Islet of Langerhans (tissue), 1 donor: ENCODE data around the gene RAB31.
"Not testable (repeated sequence)": the region's sequence is repeated elsewhere in the genome, so short reads cannot be mapped to it uniquely, and the experiment has no call there.

Experiments used
- FAIRE-seq: peaks from one replicate; lab custom pipeline; 2011; peaks lifted over from hg19 to GRCh38; lab: Jason Lieb, UNC

The RAB31 gene

DNA sequence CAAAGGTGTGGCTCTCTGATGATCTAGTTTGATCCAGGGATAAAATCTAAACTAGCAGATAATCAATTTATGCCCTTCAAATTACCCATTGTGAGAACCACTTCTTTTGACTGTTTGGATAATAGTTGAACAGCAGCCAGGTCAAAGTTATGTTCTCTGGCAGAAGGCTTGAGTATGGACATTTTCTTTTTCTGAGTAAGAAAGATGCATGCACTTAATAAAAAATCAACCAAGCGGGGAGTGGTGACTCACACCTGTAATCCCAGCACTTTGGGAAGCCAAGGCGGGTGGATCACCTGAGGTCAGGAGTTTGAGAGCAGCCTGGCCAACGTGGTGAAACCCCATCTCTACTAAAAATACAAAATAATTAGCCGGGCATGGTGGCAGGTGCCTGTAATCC lies 183.4 kb downstream of the RAB31 start:
- not testable (repeated sequence) for FAIRE-seq

DNA sequence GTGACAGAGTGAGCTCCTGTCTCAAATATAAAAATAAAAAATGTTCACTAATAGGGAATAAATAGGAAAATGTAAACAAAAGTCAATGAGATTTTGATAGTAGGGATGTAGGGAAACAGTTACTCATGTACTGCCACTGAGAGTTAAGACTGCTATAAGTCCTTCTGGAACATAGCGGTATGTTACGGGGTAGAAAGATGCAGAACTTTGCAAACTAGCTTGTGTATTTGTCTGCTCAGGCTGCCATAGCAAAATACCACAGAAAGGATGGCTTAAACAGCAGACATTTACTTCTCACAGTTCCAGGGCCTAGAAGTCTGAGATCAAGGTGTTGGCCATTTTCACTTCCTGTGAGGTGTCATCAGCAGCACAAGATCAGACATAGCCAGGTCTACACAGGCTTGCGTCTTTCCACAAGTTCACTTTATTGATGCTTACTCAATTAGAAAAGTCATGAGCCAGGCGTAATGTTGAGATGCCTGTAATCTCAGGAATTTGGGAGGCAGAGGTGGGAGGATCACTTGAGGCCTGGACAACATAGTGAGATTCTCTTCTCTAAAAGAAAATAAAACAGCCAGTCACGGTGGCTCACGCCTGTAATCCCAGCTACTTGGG lies 186.5 kb downstream of the RAB31 start:
- no peak for FAIRE-seq

DNA sequence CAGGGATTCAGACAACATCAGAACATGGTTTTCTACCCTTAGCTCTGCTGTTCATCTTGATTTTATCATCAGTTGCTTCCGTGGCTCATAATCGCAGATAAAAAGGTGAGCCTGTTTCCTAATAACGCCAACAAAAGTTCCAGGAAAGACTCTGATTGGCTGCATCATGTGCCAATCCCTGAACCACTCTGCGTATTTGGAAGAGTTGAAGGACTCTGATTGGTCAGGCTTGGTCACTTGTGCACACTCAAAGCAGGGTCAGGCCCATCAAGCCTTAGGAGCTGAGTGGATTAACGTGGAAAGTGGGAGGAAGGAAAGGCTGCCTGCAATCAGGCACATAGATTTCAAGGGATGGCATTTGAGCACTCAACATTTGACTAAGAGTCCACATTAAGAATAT lies 189.0 kb downstream of the RAB31 start:
- no peak for FAIRE-seq

DNA sequence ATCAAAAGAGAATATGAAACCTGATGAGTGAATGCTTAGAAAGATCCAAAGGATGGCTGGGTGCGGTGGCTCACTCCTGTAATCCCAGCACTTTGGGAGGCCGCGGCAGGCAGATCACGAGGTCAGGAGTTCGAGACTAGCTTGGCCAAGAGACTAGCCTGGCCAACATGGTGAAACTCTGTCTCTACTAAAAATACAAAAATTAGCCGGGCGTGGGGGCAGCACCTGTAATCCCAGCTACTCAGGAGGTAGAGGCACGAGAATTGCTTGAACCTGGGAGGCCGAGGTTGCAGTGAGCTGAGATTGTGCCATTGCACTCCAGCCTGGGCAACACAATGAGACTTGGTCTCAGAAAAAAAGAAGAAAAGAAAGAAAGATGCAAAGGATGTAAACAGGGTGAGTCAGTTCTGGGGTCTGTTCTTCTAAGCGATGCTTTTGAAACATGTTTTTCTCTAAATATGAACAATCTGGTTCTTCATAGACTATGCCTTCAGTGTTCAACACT lies 189.7 kb downstream of the RAB31 start:
- FAIRE-seq: not testable (repeated sequence)

DNA sequence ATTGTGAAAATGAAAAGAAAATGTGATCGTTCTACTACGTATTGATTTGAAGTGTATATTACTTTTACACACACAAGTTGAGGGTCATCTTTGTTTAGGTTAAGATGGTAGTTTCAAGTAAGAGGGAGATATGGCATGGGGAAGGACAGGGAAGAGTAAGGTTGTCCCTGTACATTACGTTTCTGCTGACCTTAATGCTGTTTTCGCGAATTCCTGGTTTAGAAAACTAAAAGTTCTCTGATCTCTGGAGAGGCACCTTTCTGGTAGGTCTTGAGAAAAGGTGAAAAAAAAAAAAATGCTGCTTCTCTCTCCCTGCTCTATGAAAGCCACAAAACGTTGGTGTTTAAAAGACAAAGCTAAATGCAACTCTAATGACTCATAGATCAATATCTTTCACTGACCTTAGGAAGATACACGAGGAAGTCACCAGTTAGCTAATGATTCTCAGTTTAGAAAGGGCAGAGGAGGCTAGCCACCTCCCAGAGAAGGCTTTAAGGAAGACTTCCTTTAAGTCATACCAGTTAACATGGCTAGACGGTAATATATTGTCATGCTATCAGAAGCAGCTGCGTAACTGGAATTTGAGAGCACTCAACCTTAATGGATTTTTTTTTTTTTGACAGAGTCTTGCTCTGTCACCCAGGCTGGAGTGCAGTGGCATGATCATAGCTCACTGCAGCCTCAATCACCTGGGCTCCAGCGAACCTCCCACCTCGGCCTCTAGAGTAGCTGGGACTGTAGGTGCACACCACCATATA lies 190.9 kb downstream of the RAB31 start:
- no peak for FAIRE-seq

DNA sequence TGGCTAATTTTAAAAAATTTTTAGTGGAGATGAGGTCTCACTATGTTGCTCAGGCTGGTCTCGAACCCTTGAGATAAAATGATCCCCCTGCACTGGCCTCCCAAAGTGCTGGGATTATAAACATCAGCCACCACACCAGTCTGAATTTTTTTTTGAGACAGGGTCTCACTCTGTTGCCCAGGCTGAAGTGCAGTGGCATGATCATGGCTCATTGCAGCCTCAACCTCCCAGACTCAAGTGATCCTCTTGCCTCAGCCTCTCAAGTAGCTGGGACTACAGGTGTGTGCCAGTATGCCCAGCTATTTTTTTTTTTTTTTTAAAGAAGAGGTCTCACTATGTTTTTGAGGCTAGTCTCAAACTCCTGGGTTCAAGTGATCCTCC lies 191.4 kb downstream of the RAB31 start:
- FAIRE-seq: not testable (repeated sequence)

DNA sequence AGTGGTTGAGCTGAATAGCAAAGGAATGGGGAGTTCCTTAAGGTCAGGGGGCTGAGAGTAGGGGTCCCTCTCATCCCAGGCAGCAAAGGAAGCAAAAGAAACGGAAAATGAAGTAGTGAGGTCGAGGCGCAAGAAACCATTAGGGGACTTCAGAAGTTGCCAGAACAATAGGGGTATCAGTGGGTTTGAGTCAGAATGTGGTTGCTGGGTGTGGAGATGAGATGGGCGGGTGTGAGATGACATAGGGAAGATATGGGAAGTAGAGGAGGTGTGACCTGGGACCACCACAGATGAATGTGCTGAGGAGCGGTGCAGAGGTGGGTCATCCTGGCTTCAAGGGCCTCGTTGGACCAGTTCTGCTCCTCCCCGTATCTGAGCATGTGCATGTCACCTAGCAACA lies 192.6 kb downstream of the RAB31 start:
- no peak for FAIRE-seq

DNA sequence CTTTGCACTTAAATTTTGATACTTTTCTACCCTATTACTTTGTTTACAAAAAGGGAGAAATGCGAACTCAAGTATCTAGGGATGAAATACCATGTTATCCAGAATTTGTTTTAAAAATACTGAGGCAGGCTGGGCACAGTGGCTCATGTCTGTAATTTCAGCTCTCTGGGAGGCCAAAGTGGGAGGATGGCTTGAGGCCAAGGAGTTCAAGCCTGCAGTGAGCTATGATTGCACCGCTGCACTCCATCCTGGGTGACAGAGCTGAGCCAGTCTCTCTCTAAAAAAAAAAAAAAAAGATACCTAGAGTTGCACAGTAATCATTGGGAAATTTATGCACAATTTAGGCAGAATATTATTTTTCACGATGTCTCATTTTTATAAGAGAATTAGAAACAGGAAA lies 193.3 kb downstream of the RAB31 start:
- FAIRE-seq: no peak

DNA sequence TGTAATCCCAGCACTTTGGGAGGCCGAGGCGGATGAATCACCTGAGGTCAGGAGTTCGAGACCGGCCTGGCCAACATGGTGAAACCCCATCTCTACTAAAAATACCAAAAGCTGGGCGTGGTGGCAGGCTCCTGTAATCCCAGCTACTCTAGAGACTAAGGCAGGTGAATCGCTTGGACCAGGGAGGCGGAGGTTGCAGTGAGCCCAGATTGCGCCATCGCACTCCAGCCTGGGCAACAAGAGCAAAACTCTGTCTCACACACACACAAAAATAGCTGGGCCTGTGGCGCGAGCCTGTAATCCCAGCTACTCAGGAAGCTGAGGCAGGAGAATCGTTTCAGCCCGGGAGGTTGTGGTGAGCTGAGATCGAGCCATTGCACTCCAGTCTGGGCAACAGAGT lies 194.2 kb downstream of the RAB31 start:
- FAIRE-seq: not testable (repeated sequence)

DNA sequence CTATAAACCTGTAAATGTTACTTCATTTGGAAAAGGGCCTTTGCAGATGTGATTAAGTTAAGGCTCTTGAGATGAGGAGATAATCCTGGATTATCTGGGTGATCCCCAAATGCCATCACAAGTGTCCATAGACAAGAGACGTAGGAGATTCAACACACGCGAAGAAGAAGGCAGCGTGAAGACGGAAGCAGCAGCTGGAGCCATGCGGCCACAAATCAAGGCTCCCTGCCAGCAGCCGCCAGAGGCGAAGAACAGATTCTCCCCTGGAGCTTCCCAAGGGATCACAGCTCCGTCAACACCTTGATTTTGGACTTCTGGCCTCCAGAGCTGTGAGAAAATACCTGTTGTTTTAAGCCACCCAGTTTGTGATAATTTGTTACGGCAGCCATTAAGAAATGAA lies 194.7 kb downstream of the RAB31 start:
- no peak for FAIRE-seq

DNA sequence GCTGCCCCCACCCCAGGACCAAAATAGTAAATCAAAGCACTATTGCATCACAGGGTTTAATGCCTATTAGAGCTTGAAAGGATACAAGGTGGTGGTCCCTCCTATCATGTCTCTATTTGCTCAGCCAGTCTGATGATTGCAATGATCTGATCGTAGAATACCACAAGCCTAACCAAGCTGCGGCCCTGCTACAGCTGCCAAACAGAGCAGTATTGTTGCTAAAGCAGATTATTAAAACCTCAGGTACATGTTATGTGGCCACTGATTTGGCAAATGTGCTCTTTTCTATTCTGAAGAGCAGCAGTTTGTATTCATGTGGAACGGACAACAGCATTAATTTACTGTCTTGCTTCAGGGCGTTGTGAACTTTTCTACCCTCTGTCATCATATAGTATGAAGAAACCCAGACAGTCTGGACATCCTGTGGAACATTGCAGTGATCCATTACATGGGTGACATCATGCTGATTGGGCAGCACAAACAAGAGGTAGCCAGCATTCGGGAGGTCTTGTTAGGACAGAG lies 197.4 kb downstream of the RAB31 start:
- no peak for FAIRE-seq

DNA sequence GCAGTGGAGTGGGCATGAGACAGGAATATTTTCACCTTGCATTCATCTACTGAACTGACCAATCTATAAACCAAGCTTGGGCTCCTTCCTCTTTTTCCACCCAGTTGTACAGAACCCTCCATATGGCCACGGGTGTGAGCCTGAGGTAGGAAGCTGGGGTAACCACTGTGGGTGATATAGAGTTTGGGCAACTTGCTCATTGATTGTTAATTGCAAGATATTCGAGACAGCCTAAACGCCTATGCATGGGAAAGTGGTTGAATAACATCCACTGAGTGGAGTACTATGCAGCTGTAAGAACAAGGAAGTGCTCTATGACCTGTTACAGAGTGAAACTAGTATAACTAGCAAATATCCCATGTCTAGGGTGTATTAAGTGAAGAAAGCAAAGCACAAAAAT lies 198.4 kb downstream of the RAB31 start:
- FAIRE-seq: no peak

DNA sequence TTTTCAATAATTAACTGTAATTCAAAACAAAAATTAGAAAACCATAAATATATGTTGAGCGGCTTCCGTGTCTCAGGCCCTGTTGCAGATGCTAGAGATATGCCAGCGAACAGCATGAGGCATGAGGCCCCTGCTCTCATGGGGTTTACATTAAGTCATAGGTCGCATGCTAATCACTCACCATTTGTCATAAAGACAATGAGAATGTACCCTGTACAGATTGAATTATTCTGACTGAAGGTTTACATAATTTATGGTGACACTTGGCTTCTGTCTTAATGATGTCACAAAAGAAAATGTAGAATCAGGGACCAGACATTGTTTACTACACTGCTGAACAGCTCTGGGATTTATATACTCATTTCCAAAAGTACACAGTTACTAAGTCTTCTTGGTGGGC lies 199.8 kb downstream of the RAB31 start:
- FAIRE-seq: no peak

DNA sequence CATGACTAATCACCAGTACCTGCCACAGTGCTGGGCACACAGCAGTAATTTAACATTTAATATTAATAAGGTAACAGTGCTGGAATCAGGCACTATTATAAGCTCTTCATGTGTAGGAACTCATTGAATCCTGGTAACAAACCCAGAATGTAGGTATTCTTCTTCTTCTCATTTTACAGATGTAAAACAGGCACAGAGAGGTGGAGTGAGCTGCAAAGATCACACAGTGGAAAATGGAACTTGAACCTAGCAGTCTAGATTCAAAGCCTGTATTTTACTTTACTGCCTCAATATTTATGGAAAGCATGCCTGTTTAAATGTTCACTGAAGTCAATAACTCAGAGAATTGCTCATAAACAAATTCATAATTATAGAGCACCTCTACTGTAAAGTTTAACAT lies 202.0 kb downstream of the RAB31 start:
- FAIRE-seq: no peak

DNA sequence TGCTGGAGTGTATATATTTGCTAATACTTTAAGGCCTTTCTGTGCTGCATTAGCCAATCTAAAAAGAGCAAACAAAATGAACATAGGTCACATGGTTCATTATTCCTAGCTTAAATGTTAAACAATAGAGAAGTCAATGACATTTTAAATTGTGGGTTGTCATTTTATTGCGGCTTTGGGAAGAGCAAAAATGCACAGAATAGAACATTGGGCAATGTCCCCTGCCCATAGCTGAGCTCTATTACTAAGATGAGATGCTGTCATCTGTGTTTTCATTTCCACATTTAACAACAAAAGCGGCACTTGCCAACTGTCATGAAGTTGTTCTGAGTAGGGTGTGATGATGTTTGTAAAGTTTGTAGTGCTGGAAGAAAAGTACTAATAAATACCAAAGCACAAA lies 202.6 kb downstream of the RAB31 start:
- FAIRE-seq: no peak

DNA sequence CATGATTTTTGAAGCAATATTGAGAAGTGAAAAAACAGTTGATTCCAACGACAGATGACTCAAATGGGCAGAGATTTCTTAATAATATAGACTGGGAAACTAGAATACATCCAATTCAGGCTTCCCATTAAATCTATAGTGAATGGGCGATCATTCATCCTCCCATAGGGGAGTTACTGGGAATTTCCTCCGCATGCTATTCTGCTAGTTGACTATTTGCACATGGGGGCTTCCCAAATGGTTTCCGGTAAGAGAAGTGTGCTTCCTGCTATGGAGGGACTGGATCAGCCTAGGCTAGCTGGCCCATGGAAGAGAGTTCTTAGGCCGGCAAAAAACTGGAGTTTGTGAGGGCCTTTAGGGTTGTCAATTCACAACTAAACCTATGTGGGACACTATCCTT lies 203.1 kb downstream of the RAB31 start:
- FAIRE-seq: no peak
